GM21390 (cell line): ENCODE measurements around the gene UNC13B.
"Not testable (repeated sequence)": the region's sequence is repeated elsewhere in the genome, so short reads cannot be mapped to it uniquely, and the experiment has no call there.

Experiments used
- ATAC-seq: cut with Tn5 transposase; IDR thresholded peaks from one replicate; pipeline ENCODE4 v1.9.1; 2021; ENCODE audit not compliant: unreplicated experiment

The UNC13B gene

DNA sequence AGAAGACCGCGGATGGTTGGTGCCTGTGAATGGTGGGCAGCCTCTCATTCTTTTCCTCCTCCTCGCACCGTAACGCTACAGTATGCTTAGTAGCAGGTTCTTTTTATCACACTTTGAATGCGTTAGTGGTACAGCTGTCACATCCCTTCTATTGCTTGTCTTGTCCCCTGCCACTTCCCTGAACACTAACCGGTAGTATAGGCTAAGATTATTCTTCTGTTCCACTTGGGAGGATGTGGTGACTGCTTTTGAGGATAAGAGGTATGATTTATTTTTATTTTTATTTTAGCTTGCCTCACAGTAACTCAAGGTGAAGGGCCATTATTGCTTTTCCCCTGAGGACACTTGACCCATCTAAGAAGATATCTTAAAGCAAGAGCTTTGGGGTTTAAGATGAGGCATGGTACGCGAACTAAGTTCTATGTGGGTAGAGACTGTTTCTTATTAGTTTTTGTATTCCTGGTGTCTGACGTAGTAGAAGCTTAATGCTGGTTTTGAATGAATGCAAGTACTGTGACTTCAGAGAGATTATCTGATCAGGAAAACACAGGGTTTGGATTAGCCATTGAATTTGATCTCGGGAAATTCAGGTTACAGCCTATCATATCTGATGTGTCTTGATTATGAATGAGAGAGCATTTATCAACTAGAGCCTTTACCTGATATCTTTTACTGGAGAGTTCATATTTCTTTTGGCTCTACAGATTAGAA, 951 bp downstream of the UNC13B start:
- ATAC-seq = no peak

- ATAC-seq = no peak
Measured at GRCh38 chr9:35163413-35163812, 1.6 kb downstream of the UNC13B start.

GRCh38 chr9:35164711-35165110, 2.9 kb downstream of the UNC13B start:
- no peak for ATAC-seq

GRCh38 chr9:35167429-35167828, 5.6 kb downstream of the UNC13B start:
- not testable (repeated sequence) for ATAC-seq

GRCh38 chr9:35168963-35169362, 7.2 kb downstream of the UNC13B start:
- no peak for ATAC-seq

DNA sequence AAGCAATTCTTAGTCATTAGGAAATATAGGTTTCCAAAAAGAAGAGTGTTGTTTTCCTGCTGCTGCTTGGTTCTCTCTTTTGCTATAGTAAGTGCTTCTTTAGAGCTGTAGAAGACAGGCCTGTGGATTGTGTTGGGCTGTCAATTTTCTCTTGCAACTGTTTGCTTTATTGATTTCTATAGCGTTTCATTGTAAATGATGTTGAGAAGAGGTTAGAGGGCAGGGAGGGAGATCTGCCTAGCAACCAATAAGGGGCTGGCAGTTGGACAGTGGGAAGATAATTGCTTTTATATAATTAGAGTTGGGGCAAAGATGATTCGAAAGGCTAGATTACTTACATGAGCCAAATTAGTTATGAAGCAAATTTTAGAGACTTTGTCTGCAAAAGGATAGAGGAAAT, 11.1 kb downstream of the UNC13B start:
- no peak for ATAC-seq

GRCh38 chr9:35177520-35177919, 15.7 kb downstream of the UNC13B start:
- ATAC-seq = no peak

- ATAC-seq = no peak
Measured at GRCh38 chr9:35179347-35180280, 17.8 kb downstream of the UNC13B start.

- no peak for ATAC-seq
Measured at GRCh38 chr9:35180801-35181200, 19.0 kb downstream of the UNC13B start.

GRCh38 chr9:35182401-35182800, 20.6 kb downstream of the UNC13B start:
- ATAC-seq = not testable (repeated sequence)

GRCh38 chr9:35182996-35183754, 21.4 kb downstream of the UNC13B start:
- not testable (repeated sequence) for ATAC-seq

- ATAC-seq = not testable (repeated sequence)
Measured at GRCh38 chr9:35183755-35184480, 22.1 kb downstream of the UNC13B start.

GRCh38 chr9:35186524-35186923, 24.7 kb downstream of the UNC13B start:
- ATAC-seq = no peak

DNA sequence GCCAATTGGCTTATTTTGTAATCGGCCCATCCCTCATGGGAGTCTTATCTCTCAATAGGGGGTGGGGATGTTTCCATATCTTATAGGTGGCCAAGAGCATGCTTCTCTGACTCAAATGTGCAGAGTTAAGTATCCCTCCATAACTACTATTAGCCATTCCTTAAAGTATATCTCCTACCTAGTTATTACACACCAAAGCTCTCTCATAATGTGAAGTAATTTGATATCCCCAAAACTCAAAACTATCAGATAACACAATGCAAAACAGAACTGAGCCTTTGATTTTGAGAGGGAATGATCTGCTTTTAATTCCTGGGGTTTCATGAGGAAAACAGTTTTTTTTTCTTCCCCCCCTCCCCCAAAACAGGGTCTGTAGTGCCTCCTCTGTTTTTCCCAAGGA, 28.4 kb downstream of the UNC13B start:
- ATAC-seq = no peak

DNA sequence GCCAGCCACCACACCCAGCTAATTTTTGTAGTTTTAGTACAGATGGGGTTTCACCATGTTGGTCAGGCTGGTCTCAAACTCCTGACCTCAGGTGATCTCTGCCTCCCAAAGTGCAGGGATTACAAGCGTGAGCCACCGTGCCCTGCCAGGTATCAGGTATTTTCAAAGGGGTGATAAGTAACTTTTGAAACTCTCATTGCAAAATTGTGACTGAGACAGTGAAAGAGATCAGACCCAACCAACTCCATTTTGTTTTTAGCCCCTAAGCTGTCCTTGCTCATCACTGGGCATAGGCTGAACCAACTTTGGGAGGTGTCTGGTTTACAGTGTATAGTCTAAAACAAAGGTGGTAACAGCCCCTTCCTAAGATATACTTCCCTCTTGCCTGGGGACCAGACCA, 29.3 kb downstream of the UNC13B start:
- no peak for ATAC-seq

DNA sequence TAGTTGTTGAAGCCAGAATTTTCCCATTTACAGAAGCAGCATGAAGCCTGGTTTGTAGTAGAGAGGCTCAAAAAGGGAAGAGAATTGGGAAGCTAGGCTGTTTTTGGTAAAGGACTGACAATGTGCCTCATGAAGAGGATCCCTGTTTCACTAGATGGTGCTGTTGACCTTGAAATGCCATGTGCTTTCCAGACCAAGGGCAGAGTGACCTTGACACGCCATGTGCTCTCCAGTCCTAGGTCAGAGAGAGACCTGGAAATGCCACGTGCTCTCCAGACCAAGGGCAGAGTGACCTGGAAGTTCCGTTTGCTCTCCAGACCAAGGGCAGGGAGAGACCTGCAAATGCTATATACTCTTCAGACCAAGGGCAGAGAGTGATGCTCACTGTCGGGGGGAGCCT, 32.0 kb downstream of the UNC13B start:
- ATAC-seq = no peak

- ATAC-seq = no peak
Measured at GRCh38 chr9:35195683-35196082, 33.9 kb downstream of the UNC13B start.

GRCh38 chr9:35198191-35198590, 36.4 kb downstream of the UNC13B start:
- ATAC-seq = no peak

DNA sequence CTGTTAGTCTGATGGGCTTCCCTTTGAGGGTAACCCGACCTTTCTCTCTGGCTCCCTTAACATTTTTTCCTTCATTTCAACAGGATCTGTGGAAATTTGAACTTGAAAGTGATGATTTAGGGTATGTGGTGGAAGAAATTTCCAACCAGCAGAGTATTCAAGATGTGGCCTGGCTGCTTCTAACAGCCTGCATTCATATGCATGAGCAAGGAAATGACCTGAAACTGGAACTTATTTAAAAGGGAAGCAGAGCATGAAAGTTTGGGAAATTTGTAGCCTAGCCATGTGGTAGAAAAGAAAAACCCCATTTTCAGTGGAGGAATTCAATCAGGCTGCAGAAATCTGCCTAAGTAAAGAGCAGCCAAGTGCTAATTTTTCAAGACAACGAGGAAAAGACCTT, 41.7 kb downstream of the UNC13B start:
- no peak for ATAC-seq

GRCh38 chr9:35205340-35205739, 43.5 kb downstream of the UNC13B start:
- no peak for ATAC-seq

- ATAC-seq = no peak
Measured at GRCh38 chr9:35211854-35212253, 50.0 kb downstream of the UNC13B start.
